ENCODE data around the gene QARS1. TPM values are rescaled to one million over a fixed set of nuclear protein-coding genes. Genes with fewer than 3 reads are reported as not detected.

The QARS1 gene
- total and polyA plus RNA-seq, 2 of the 8 experiments (the other 6 are each of a cell fraction or from before 2014, with no cell fraction given): 353 to 581 TPM

DNA sequence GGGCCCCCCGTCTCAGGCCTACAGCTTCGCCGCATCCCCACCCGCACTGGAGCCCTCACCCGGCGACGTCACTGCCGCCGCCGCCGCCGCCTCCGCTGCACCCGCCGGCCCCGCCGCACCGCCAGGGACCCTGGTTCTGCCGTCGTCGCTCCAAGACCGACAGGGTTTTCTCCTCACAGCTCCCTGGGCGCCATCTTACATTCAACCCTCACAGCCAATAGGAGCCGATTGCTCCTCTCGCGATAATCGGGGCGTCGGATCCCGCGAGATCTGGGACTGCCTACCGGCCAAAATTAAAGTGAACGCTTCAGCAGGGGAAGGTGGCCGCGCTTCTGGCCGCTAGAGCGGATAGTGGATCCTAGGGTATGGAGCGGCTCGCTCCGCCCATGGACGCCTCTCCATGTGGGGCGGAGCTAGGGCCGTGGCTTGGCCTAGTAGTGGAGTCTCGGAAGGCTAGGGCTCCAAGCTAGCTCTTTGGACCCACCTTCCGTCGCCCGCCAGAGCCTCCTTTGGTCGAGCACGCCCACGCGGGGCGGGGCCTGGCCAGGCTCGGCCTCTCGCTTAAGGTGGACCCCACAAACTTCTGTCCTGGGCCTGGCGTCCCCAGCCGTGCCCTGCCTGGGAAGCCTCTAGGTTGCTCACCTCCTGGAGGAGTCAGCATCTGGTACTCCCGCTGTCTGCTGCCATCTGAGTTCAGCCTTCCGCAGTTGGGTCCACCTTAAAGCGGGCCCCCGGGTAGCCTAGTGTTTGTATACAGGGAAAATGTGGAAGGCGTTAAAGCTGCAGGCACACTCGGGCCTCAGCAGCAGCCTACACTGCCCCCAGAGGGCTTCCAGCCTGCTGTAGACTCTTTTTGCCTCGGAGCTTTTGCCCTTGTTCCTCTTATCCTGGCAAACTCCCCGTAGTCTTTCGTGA is 10.4 kb downstream of the QARS1 start, which contains the start of gene QRICH1 (continued):
- TF ChIP-seq CBX5 (IDR thresholded peaks at IDR 0.05; ENCODE audit: low read depth, low read length) (no peak), POU5F1 (IDR thresholded peaks at IDR 0.05; ENCODE audit: low read depth, low read length) (no peak), PHF8 (conservative IDR thresholded peaks at IDR 0.05; ENCODE audit: low read depth, low read length) (peak; percentile 94), RAD21 (IDR thresholded peaks at IDR 0.05 in 1 of 2, conservative IDR thresholded peaks at IDR 0.05 in 1 of 2; ENCODE audit: low read depth in 2 of 2, low read length in 2 of 2) (peak; percentile 47 to 59; a peak in 3 of 4 replicates), SP2 (IDR thresholded peaks at IDR 0.05; ENCODE audit: low read length) (no peak), SP4 (IDR thresholded peaks at IDR 0.05; ENCODE audit: low read length) (no peak), BRCA1 (IDR thresholded peaks at IDR 0.05; ENCODE audit: low read depth, low read length) (peak; percentile 100)
- TF ChIP-seq, protein P1, sequence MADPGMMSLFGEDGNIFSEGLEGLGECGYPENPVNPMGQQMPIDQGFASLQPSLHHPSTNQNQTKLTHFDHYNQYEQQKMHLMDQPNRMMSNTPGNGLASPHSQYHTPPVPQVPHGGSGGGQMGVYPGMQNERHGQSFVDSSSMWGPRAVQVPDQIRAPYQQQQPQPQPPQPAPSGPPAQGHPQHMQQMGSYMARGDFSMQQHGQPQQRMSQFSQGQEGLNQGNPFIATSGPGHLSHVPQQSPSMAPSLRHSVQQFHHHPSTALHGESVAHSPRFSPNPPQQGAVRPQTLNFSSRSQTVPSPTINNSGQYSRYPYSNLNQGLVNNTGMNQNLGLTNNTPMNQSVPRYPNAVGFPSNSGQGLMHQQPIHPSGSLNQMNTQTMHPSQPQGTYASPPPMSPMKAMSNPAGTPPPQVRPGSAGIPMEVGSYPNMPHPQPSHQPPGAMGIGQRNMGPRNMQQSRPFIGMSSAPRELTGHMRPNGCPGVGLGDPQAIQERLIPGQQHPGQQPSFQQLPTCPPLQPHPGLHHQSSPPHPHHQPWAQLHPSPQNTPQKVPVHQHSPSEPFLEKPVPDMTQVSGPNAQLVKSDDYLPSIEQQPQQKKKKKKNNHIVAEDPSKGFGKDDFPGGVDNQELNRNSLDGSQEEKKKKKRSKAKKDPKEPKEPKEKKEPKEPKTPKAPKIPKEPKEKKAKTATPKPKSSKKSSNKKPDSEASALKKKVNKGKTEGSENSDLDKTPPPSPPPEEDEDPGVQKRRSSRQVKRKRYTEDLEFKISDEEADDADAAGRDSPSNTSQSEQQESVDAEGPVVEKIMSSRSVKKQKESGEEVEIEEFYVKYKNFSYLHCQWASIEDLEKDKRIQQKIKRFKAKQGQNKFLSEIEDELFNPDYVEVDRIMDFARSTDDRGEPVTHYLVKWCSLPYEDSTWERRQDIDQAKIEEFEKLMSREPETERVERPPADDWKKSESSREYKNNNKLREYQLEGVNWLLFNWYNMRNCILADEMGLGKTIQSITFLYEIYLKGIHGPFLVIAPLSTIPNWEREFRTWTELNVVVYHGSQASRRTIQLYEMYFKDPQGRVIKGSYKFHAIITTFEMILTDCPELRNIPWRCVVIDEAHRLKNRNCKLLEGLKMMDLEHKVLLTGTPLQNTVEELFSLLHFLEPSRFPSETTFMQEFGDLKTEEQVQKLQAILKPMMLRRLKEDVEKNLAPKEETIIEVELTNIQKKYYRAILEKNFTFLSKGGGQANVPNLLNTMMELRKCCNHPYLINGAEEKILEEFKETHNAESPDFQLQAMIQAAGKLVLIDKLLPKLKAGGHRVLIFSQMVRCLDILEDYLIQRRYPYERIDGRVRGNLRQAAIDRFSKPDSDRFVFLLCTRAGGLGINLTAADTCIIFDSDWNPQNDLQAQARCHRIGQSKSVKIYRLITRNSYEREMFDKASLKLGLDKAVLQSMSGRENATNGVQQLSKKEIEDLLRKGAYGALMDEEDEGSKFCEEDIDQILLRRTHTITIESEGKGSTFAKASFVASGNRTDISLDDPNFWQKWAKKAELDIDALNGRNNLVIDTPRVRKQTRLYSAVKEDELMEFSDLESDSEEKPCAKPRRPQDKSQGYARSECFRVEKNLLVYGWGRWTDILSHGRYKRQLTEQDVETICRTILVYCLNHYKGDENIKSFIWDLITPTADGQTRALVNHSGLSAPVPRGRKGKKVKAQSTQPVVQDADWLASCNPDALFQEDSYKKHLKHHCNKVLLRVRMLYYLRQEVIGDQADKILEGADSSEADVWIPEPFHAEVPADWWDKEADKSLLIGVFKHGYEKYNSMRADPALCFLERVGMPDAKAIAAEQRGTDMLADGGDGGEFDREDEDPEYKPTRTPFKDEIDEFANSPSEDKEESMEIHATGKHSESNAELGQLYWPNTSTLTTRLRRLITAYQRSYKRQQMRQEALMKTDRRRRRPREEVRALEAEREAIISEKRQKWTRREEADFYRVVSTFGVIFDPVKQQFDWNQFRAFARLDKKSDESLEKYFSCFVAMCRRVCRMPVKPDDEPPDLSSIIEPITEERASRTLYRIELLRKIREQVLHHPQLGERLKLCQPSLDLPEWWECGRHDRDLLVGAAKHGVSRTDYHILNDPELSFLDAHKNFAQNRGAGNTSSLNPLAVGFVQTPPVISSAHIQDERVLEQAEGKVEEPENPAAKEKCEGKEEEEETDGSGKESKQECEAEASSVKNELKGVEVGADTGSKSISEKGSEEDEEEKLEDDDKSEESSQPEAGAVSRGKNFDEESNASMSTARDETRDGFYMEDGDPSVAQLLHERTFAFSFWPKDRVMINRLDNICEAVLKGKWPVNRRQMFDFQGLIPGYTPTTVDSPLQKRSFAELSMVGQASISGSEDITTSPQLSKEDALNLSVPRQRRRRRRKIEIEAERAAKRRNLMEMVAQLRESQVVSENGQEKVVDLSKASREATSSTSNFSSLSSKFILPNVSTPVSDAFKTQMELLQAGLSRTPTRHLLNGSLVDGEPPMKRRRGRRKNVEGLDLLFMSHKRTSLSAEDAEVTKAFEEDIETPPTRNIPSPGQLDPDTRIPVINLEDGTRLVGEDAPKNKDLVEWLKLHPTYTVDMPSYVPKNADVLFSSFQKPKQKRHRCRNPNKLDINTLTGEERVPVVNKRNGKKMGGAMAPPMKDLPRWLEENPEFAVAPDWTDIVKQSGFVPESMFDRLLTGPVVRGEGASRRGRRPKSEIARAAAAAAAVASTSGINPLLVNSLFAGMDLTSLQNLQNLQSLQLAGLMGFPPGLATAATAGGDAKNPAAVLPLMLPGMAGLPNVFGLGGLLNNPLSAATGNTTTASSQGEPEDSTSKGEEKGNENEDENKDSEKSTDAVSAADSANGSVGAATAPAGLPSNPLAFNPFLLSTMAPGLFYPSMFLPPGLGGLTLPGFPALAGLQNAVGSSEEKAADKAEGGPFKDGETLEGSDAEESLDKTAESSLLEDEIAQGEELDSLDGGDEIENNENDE (IDR thresholded peaks at IDR 0.05; ENCODE audit: insufficient replicate concordance, low read length): no peak

Data from H1 (cell line).